ENCODE measurements around the gene PPIL4.

The PPIL4 gene

DNA sequence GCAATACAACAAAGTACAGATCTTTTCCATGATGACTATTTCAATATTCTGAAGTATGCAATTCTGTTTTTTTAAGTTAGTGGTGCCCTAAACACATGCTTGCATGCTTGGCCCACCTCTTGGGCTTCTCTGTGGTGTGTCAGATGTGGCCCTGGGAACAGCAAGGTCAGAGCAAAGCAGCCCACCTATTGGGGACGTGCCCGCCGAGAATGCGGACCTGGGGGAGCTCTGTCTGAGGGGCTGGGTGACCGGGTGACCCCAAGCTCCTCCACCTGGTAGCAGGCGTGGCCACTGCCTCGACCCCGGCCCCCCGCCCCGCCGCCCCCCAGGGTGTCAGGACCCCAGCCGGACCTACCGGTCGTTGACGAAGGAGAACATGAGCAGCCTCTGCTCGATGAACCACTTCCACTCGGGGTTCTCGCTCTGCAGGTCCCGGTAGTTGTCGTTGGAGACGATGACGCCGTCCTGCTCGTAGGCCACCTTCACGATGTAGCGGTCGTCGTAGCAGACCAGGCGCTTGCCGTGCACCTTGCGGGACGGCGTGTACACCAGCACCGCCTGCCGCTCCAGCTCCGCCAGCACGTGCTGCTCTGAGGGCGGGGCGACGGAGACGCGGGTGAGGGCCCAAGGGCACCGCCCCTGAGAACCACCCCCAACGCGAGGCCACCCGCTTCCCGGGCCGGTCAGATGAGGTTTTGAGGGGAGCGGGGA is 89.4 kb downstream of the PPIL4 start:
- no peak for DNase-seq

DNA sequence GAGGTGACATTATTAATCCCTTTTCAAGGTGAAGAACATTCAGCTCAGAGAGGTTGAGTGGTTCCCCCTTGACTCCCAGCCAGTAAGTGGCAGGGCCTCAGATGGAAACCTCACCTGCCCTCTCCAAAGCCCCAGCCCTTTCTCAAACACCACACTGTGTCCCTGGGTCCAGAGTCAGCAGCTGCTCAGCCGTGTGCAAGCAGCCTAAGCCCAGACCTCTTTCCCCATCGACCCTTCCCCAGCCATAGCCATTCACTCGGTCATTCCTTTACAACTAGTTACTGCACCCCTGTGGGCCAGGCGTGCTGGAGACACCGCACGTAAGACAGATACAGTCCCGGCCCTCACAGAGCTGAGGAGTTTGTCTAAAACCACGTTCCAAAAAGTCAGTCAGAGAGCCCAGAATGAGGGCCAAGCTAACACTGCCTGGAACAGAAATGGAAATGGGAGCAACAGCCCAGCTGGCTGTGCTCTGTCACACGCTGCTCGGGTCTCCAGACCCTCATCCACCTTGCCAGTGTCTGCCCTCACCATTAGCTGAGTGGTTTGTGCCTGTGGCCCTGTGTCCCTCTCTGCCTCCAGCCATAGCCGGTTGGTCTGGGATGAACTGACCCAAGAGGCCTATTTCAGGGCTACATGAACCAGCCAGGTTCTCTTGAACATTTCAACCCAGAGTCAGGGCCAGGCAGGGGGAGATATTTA is 90.7 kb downstream of the PPIL4 start:
- no peak for DNase-seq
